Testis (tissue), 2 donors: ENCODE measurements around the gene ZW10.

ENCODE experiments used
- POLR2A ChIP-seq: fragments of 450-650 bp; IDR thresholded peaks from one replicate; pipeline ENCODE4 v1.6.1; 2017; ENCODE audit warnings: antibody characterized with exemption, mild to moderate bottlenecking, moderate library complexity
- TF ChIP-seq, protein P1 (sequence below), 3 experiments: fragments of 450-650 bp in 2 of 3; fragments of 200-600 bp in 1 of 3; sonication (generic) in 1 of 3; IDR thresholded peaks; one replicate each; pipeline ENCODE4 v1.5.1; 2016 to 2019; ENCODE audit warnings: antibody characterized with exemption in 3 of 3, mild to moderate bottlenecking in 2 of 3, moderate library complexity in 1 of 3

- TF ChIP-seq, protein P1, sequence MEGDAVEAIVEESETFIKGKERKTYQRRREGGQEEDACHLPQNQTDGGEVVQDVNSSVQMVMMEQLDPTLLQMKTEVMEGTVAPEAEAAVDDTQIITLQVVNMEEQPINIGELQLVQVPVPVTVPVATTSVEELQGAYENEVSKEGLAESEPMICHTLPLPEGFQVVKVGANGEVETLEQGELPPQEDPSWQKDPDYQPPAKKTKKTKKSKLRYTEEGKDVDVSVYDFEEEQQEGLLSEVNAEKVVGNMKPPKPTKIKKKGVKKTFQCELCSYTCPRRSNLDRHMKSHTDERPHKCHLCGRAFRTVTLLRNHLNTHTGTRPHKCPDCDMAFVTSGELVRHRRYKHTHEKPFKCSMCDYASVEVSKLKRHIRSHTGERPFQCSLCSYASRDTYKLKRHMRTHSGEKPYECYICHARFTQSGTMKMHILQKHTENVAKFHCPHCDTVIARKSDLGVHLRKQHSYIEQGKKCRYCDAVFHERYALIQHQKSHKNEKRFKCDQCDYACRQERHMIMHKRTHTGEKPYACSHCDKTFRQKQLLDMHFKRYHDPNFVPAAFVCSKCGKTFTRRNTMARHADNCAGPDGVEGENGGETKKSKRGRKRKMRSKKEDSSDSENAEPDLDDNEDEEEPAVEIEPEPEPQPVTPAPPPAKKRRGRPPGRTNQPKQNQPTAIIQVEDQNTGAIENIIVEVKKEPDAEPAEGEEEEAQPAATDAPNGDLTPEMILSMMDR (IDR thresholded peaks at IDR 0.05) = no peak
- no peak for TF ChIP-seq POLR2A
Observed at GRCh38 chr11:113817162-113817561, 43.7 kb upstream of the ZW10 start.
